HG03432 (cell line): ENCODE measurements around the gene MTARC2.
"Not testable (repeated sequence)": the region's sequence is repeated elsewhere in the genome, so short reads cannot be mapped to it uniquely, and the experiment has no call there.

ENCODE experiments used
- ATAC-seq: cut with Tn5 transposase; IDR thresholded peaks from one replicate; pipeline ENCODE4 v1.9.1; 2021; ENCODE audit warnings: mild to moderate bottlenecking, moderate library complexity; ENCODE audit not compliant: unreplicated experiment

The MTARC2 gene

GRCh38 chr1:220732137-220732536 lies 16.0 kb upstream of the MTARC2 start:
- ATAC-seq = no peak

GRCh38 chr1:220732621-220733020 lies 15.5 kb upstream of the MTARC2 start:
- no peak for ATAC-seq

GRCh38 chr1:220733086-220733601 lies 15.0 kb upstream of the MTARC2 start:
- ATAC-seq = peak; percentile 97

GRCh38 chr1:220734571-220735326 lies 13.4 kb upstream of the MTARC2 start:
- no peak for ATAC-seq

- ATAC-seq = not testable (repeated sequence)
Observed at GRCh38 chr1:220736283-220736682, 11.8 kb upstream of the MTARC2 start.

- no peak for ATAC-seq
Observed at GRCh38 chr1:220741349-220741748, 6.8 kb upstream of the MTARC2 start.

- ATAC-seq = no peak
Observed at GRCh38 chr1:220741825-220742224, 6.3 kb upstream of the MTARC2 start.

GRCh38 chr1:220742520-220742919 lies 5.6 kb upstream of the MTARC2 start:
- ATAC-seq = no peak

- no peak for ATAC-seq
Observed at GRCh38 chr1:220746851-220747250, 1.3 kb upstream of the MTARC2 start.

GRCh38 chr1:220747437-220748088 lies 559 bp upstream of the MTARC2 start:
- peak; percentile 19 for ATAC-seq

- ATAC-seq = no peak
Observed at GRCh38 chr1:220748936-220749335, 814 bp downstream of the MTARC2 start.

- no peak for ATAC-seq
Observed at GRCh38 chr1:220750131-220750515, 2.0 kb downstream of the MTARC2 start.

- no peak for ATAC-seq
Observed at GRCh38 chr1:220751111-220751510, 3.0 kb downstream of the MTARC2 start.

GRCh38 chr1:220754212-220754917 lies 6.2 kb downstream of the MTARC2 start:
- ATAC-seq = no peak

- no peak for ATAC-seq
Observed at GRCh38 chr1:220754918-220755295, 6.8 kb downstream of the MTARC2 start.

- no peak for ATAC-seq
Observed at GRCh38 chr1:220755309-220755708, 7.2 kb downstream of the MTARC2 start.

GRCh38 chr1:220757441-220757840 lies 9.3 kb downstream of the MTARC2 start:
- no peak for ATAC-seq

GRCh38 chr1:220759147-220759546 lies 11.0 kb downstream of the MTARC2 start:
- ATAC-seq = no peak

GRCh38 chr1:220761688-220762427 lies 13.7 kb downstream of the MTARC2 start:
- ATAC-seq = no peak

GRCh38 chr1:220764757-220765156 lies 16.6 kb downstream of the MTARC2 start:
- no peak for ATAC-seq
